GM12878 (cell line): Measurements from ENCODE around the gene CARF. TPM values are rescaled to one million over a fixed set of nuclear protein-coding genes. Genes with fewer than 3 reads are reported as not detected.

Experiments used
- ATAC-seq: fragments of 200-7000 bp; cut with Tn5 transposase; 3 replicates; pipeline ENCODE4 v1.9.1; 2020; ENCODE audit warnings: mild to moderate bottlenecking, moderate library complexity
- BruUV-seq: library from RNA; stranded (reverse); fragments of 400-500 nt; replicated peaks from 2 replicates; lab custom pipeline; 2021; lab: Mats Ljungman, UMichigan
- CTCF ChIA-PET: fragments of 300-600 bp; sonication (Branson Sonifier 250); formaldehyde crosslinking; extraction: SDS; loops from one replicate; lab custom pipeline; 2021; ENCODE audit warnings: inconsistent platforms; lab: Yijun Ruan, JAX
- POLR2A ChIA-PET: fragments of 350-600 bp; formaldehyde crosslinking; extraction: SDS; loops from one replicate; lab custom pipeline; 2021; ENCODE audit warnings: inconsistent platforms; lab: Charles Lee
- RAD21 ChIA-PET: fragments of 300-600 bp; sonication (Branson Sonifier 250); formaldehyde crosslinking; loops from one replicate; lab custom pipeline; 2023; ENCODE audit warnings: antibody characterized with exemption; ENCODE audit not compliant: unreplicated experiment; lab: Charles Lee
- SMC1A ChIA-PET: fragments of 300-600 bp; sonication (Branson Sonifier 250); formaldehyde crosslinking; loops from one replicate; lab custom pipeline; 2023; ENCODE audit not compliant: unreplicated experiment, uncharacterized antibody; lab: Charles Lee
- DNase-seq: peaks from one replicate; pipeline ENCODE4 v3.0.0-alpha.2; 2011; ENCODE audit warnings: low read depth, low spot score
- FAIRE-seq: peaks from 3 replicates; lab custom pipeline; 2011; peaks lifted over from hg19 to GRCh38; lab: Jason Lieb, UNC
- H2AFZ ChIP-seq: 2 replicates; pipeline ENCODE4 v1.6.0; 2011; ENCODE audit warnings: low read depth, low read length, control low read depth; ENCODE audit not compliant: control insufficient read depth
- H3K27ac ChIP-seq: 2 replicates; pipeline ENCODE4 v1.5.1; 2011; ENCODE audit warnings: control low read depth; ENCODE audit not compliant: control insufficient read depth, insufficient read depth
- H3K27me3 ChIP-seq, 2 experiments: replicated peaks in 1 of 2; 2 replicates each; pipeline versions ENCODE4 v1.6.0 to v1.6.1; 2011; ENCODE audit warnings: low read length in 1 of 2; ENCODE audit not compliant: control insufficient read depth in 2 of 2, insufficient read depth in 2 of 2
- H3K36me3 ChIP-seq, 2 experiments: 2 replicates each; pipeline ENCODE4 v1.5.1; 2011; ENCODE audit warnings: low read length in 1 of 2; ENCODE audit not compliant: control insufficient read depth in 2 of 2, insufficient read depth in 2 of 2
- H3K4me1 ChIP-seq: 2 replicates; pipeline ENCODE4 v1.6.1; 2011; ENCODE audit warnings: mild to moderate bottlenecking, low read length, moderate library complexity, mixed read lengths; ENCODE audit not compliant: control insufficient read depth, insufficient read depth
- H3K4me2 ChIP-seq: 2 replicates; pipeline ENCODE4 v1.6.0; 2011; ENCODE audit warnings: control low read depth; ENCODE audit not compliant: control insufficient read depth, insufficient read depth
- H3K4me3 ChIP-seq: fragments of 200-600 bp; sonication (generic); 2 replicates; pipeline ENCODE4 v1.5.1; 2016
- H3K79me2 ChIP-seq: 2 replicates; pipeline ENCODE4 v1.6.0; 2011; ENCODE audit warnings: low read length; ENCODE audit not compliant: control insufficient read depth, insufficient read depth
- H3K9ac ChIP-seq: 2 replicates; pipeline ENCODE4 v1.8.0; 2011; ENCODE audit warnings: low read length, control low read depth, mixed read lengths; ENCODE audit not compliant: control insufficient read depth, insufficient read depth
- H3K9me3 ChIP-seq: replicated peaks from 3 replicates; pipeline ENCODE4 v1.5.1; 2011; ENCODE audit warnings: mild to moderate bottlenecking, low read length; ENCODE audit not compliant: control insufficient read depth, insufficient read depth
- H4K20me1 ChIP-seq: 2 replicates; pipeline ENCODE4 v1.6.0; 2011; ENCODE audit not compliant: control insufficient read depth, insufficient read depth
- EGR1 ChIP-seq, 2 experiments: IDR thresholded peaks; 1 replicate in 1 of 2; 2 replicates in 1 of 2; pipeline ENCODE4 v1.6.1; 2011 to 2012; ENCODE audit warnings: low read depth in 2 of 2, low read length in 2 of 2, borderline replicate concordance in 1 of 2, mild to moderate bottlenecking in 1 of 2, moderate library complexity in 1 of 2
- ZNF24 ChIP-seq: fragments of 450-650 bp; IDR thresholded peaks from 2 replicates; pipeline ENCODE4 v1.6.1; 2017; ENCODE audit warnings: antibody characterized with exemption, mild to moderate bottlenecking
- WGBS: methylation state at CpG from one replicate; pipeline ENCODE4 v1.1.6; 2016; ENCODE audit warnings: low lambda C conversion rate; ENCODE audit not compliant: insufficient replicate concordance, insufficient coverage; ENCODE audit errors: missing lambda C conversion rate; 5-methylcytosine and 5-hydroxymethylcytosine counted together
- in situ Hi-C: fragments of 300-500 bp; cut with MboI; formaldehyde crosslinking; loops from 9 replicates; pipeline ENCODE4 v1.14.3; 2018; ENCODE audit warnings: mixed read lengths
- intact Hi-C: fragments of 100-400 bp; cut with micrococcal nuclease; formaldehyde crosslinking; loops from one replicate; pipeline ENCODE4 v1.14.2; 2022; ENCODE audit not compliant: unreplicated experiment
- polyA plus RNA-seq, 11 experiments: library from polyadenylated mRNA; depleted of rRNA in 4 of 11; unstranded in 6 of 11; stranded (reverse) in 5 of 11; fragments of >200 nt; fragmentation: Nextera tagmentation in 4 of 11; fragmentation: Illumina TruSeq in 1 of 11; extraction: Ambion mirVana in 4 of 11; extraction: Trizol in 1 of 11; gene quantifications; 1 replicate in 1 of 11; 2 replicates in 10 of 11; pipeline versions ENCODE4 v1.2.1 to v1.2.3, GENCODE V29; 2011 to 2016; ENCODE audit warnings: inconsistent platforms in 2 of 11, missing spikeins in 2 of 11, low read depth in 1 of 11
- total RNA-seq, 4 experiments: library from RNA; depleted of rRNA in 3 of 4; stranded (reverse); fragments of >200 nt in 3 of 4; fragmentation: Illumina TruSeq in 1 of 4; extraction: Trizol in 1 of 4; gene quantifications; 2 replicates each; pipeline versions ENCODE4 v1.2.1 to v1.2.3, GENCODE V29; 2013 to 2021
- TF ChIP-seq, protein P1 (sequence below): fragments of 450-650 bp; IDR thresholded peaks from 2 replicates; pipeline ENCODE4 v1.6.1; 2018; ENCODE audit warnings: mild to moderate bottlenecking, low read depth, moderate library complexity; ENCODE audit not compliant: partially characterized antibody

The CARF gene
- total and polyA plus RNA-seq, 10 of the 15 experiments (the other 5 are each of a cell fraction or from before 2014, with no cell fraction given): 1.8 to 11.5 (median 6.9) TPM

DNA sequence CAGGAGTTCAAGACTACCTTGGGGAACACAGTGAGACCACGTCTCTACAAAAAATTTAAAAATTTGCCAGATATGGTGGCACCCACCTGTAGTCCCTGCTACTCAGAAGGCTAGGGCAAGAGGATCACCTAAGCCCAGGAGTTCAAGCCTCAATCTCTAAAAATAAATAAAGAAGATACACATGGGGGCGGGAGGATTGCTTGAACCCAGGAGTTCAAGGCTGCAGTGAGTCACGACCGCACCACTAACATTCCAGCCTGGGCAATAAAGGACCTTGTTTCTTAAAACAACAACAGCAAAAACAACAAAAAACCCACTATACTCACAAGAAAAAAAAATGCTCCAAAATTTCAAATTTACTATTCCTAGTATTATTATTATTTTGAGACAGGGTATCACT is 30.5 kb upstream of the CARF start:
- FAIRE-seq (no peak), DNase-seq (no peak), ATAC-seq (no peak)
- ChIA-PET CTCF (interaction anchor here (1.1 kb wide), 1 partner anchor 72 kb away, joined by 4 read pairs; no protein-coding TSS in a partner anchor), SMC1A (interaction anchor here (1.0 kb wide), 1 partner anchor 30 kb away, joined by 3 read pairs; the partner anchor contains the start of gene WDR12), RAD21 (no interaction called here)
- in situ Hi-C loops (no loop called here), intact Hi-C loops (no loop called here)
- Histone ChIP-seq H3K27ac (no peak overlapping the region), H4K20me1 (no peaks in the 10 kb centered on the region), H3K9me3 (no peaks in the 10 kb centered on the region), H3K27me3 (no peaks in the 10 kb centered on the region), H3K4me1 (no peaks in the 10 kb centered on the region), H2AFZ (no peak overlapping the region)
- BruUV-seq: no TSS peak
- no peak for TF ChIP-seq EGR1 (IDR thresholded peaks at IDR 0.05; ENCODE audit: borderline replicate concordance in 1 of 2, low read depth in 2 of 2, low read length in 2 of 2)
- TF ChIP-seq, protein P1, sequence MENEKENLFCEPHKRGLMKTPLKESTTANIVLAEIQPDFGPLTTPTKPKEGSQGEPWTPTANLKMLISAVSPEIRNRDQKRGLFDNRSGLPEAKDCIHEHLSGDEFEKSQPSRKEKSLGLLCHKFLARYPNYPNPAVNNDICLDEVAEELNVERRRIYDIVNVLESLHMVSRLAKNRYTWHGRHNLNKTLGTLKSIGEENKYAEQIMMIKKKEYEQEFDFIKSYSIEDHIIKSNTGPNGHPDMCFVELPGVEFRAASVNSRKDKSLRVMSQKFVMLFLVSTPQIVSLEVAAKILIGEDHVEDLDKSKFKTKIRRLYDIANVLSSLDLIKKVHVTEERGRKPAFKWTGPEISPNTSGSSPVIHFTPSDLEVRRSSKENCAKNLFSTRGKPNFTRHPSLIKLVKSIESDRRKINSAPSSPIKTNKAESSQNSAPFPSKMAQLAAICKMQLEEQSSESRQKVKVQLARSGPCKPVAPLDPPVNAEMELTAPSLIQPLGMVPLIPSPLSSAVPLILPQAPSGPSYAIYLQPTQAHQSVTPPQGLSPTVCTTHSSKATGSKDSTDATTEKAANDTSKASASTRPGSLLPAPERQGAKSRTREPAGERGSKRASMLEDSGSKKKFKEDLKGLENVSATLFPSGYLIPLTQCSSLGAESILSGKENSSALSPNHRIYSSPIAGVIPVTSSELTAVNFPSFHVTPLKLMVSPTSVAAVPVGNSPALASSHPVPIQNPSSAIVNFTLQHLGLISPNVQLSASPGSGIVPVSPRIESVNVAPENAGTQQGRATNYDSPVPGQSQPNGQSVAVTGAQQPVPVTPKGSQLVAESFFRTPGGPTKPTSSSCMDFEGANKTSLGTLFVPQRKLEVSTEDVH: no peak
- TF ChIP-seq ZNF24: no peak
- TF ChIP-seq, all 136 proteins: peak for 0
- peaks cover 5 to 9% of the 10 kb centered on the region in 2 experiments for H3K36me3 ChIP-seq
- WGBS: 88% methylated on average over 4 of the region's 4 CpGs
- H3K4me2 ChIP-seq: no peak overlapping the region
- H3K9ac ChIP-seq: no peak overlapping the region
- H3K4me3 ChIP-seq: no peak overlapping the region
- no peaks in the 10 kb centered on the region for H3K79me2 ChIP-seq
- POLR2A ChIA-PET: no interaction called here
